ENCODE measurements around the gene BTBD19.
"Not testable (repeated sequence)": the region's sequence is repeated elsewhere in the genome, so short reads cannot be mapped to it uniquely, and the experiment has no call there.

BTBD19 gene

DNA sequence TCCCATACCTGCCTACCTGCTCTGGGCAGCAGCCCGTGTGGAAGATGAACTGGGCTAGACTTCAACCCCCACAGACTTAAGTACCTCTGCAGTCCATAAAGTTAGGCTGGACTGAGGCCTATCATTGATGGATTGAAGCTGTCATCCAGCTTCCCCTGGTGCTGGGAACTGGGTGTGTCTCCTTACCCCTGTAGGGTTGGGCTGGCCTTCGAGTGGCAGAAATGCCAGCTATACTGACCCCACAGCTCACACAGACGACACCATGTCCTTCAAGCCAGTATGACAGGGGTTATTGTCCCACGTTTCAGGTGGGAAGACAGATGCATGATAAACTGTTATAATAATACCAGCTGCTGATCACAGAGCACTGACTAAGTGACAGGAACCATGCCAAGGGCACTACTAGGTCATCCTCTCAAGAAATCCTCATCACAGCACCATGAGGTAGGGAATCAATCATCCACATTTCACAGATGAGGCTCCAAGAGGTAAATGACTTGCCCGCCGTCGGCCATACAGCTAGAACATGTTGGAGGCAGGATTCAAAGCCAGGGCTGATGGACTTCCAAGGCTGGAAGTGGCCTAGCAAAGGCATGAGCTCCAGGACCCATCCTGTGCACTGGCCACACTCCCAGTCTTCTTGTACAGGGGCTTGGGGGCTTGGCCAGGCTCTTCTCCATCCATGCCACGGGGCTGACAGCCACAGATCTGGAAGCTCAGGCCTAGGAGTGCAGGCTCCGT, 20.0 kb upstream of the BTBD19 start, which contains the start of gene BEST4:
Gene BEST4 (minus strand): TSS at position 51 of the 741 bp plus-strand sequence. CDS start 465 bp downstream, outside the sequence.
- FAIRE-seq = no peak

DNA sequence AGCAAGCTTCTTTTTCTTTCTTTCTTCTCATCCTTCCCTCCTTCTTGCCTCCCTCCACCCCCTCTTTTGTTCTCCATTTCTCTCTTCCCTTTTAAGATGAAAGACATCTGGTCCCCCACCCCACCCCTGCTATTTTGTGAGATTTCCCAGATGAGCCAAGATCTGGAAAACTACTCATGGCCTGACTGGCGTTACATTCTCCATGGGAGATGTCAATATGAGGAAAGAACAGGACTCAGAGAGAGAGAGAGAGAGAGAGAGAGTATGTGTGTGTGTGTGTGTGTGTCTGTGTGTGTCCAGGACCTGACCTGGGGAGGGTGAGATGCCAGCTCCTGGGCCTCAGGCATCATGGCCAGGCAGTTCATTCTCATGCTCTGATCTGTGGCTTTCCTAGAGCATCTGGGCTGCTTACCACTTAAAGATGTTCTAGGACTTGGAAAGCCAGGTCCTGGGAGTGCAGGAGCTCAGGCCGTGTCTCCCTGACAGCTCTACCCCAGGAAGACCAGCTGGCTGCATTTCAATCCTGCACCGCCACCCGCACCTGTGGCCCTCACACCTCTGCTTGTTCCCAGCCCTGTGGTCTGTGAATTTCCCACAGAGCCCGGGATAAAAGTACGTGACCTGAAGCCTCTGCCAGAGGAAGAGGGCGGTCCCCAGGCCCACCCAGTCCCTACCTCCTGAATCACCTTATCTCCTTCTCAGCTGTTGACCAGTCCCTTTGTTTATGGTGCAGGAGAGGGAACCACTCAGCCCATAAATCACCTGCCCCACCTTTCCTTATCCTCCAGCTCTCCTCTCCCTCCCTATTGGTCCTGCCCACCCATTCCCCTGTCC, 17.1 kb upstream of the BTBD19 start:
- FAIRE-seq = no peak

DNA sequence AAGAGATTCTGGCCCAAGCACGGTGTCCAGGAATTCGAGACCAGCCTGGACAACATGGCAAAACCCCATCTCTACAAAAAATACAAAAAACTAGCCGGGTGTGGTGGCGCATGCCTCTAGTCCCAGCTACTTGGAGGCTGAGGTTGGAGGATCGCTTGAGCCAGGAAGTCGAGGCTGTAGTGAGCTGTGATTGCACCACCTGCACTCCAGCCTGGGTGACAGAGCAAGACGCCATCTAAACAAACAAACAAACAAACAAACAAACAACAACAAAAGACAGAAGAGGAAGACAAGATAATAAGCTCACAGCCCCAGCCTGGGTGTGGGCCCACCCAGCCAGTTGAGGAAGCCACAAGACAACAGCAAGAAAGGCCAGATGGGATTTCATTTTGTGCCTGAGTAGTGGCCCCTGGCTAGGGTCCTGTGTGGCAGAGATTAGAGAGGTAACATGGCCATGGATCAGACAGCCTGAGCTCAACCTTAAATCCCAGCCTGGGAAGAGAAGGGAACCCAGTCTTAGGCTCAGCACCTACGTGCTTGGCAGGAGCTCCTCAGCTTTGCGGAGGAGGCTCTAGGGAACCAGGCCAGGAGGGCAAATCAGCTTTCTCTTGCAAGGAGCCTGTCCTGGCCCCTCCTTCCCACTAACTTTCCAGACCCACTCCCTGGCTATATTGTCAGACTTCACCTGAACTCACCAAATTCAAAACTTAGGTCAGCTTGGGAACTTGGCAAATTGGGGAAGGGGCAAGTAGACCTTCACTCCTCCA, 15.4 kb upstream of the BTBD19 start:
- FAIRE-seq = no peak

DNA sequence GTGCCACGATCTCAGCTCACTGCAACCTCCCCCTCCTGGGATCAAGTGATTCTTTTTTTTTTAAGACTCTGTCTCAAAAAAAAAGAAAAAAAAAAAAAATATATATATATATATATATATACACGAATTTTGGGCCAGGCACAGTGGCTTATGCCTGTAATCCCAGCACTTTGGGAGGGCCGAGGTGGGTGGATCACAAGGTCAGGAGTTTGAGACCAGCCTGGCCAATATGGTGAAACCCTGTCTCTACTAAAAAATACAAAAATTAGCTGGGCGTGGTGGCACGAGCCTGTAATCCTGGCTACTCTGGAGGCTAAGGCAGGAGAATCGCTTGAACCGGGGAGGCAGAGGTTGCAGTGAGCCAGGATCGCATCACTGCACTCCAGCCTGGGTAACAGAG, 10.4 kb upstream of the BTBD19 start:
- FAIRE-seq = not testable (repeated sequence)

DNA sequence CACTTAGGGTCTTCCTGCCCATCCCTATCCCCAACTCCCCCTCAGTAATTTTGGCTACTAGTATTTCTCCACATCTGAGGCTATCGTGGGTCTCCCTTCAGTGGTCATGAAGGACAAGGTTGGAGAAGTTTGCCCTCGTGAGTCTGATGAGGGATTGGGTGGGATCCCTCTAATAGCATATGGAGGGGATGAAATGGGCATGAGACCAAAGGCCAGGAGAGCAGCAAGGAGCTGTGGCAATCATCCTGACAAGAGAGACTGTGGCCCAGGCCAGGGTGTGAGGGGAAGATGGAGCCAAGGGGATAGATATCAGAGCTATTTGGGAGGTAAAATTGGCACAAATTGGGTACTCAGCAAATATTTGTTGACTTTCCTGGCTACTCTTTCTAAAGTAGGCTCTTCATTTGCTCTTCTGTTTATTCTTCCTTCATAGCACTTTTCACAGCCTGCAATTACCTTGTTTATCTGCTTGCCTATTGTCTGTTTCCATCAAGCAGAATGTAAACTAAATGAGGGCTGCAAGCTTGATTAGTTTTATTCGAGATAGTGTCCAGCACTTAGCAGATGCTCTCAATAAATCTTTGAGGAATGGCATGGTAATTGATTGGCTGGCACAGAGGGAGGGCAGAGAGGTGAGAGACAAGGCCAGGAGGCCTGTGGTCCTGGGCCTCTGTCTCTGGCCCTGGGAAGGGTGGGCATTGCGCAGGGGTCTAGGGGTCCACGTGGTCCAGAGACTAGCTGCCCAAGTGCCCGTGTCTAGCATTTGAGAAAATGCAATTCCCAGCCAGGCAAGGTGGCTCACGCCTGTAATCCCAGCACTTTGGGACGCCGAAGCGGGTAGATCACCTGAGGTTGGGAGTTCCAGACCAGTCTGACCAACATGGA, 9.6 kb upstream of the BTBD19 start:
- no peak for FAIRE-seq

DNA sequence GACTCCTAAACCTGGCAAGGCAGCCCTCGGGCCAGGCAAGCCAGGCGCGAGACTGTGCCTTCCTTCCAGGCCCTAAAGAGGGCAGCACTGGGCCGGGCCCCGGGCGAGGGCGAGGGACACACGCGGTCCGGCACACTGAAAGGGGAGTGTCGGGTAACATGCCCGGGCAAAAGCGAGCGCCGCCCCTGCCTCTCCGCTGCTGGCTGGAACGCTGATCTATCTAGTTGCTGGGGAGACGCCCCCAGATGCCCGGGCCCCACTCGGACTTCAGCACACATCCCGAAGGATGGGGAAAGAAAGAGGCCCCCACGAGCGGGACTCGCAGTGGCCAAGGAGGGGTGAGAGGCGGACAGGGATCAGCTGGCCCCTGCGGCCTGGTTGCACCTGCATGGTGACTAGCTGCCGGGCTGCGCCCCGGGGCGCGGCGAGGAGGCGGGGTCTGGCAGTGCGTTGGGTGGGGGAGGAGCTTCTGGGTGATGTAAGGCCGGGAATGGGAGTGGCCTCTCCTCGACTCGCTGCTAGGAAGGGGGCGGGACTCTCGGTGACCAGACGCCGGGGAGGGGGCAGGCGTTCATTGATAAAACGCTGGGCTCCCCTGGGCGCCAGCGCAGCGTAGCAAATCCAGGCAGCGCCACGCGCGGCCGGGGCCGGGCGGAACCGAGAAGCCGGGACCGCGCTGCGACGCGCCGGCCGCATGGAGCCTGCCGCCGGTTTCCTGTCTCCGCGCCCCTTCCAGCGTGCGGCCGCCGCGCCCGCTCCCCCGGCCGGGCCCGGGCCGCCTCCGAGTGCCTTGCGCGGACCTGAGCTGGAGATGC, 8.3 kb upstream of the BTBD19 start, which contains the start of gene PLK3:
Gene PLK3 (plus strand): TSS at position 608 of the 815 bp plus-strand sequence. CDS start 87 bp downstream, at position 695.
- FAIRE-seq = peak; percentile 68

DNA sequence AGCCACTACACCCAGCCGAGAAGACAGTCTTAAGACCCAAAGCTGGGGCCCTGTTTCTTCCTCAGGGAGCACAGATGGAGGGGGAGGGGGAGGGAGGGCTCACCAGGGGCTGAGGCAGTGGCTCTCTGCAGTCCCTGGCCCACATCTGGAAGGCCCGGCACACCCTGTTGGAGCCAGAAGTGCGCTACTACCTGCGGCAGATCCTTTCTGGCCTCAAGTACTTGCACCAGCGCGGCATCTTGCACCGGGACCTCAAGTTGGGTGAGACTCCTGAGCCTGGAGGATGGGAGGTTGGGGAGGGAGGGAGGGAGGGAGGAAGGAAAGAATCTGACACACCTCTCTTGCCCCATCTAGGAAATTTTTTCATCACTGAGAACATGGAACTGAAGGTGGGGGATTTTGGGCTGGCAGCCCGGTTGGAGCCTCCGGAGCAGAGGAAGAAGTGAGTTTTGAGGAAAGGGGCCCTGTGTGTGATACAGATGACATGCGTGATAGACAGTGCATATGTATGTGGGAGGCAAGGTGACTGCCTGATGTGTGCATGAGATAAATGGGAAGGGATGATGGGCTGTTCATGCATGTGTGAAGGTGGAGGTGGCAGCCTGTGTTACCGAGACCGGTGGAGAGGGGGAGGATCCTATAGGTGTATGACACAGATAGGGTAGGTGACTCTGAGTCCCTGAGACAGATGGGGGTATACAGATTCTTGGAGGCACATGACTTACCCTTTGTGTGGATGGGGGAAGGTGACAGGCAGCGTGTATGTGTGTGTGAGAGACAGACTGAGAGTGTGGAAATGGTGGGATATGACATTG, 6.6 kb upstream of the BTBD19 start:
- FAIRE-seq = no peak

DNA sequence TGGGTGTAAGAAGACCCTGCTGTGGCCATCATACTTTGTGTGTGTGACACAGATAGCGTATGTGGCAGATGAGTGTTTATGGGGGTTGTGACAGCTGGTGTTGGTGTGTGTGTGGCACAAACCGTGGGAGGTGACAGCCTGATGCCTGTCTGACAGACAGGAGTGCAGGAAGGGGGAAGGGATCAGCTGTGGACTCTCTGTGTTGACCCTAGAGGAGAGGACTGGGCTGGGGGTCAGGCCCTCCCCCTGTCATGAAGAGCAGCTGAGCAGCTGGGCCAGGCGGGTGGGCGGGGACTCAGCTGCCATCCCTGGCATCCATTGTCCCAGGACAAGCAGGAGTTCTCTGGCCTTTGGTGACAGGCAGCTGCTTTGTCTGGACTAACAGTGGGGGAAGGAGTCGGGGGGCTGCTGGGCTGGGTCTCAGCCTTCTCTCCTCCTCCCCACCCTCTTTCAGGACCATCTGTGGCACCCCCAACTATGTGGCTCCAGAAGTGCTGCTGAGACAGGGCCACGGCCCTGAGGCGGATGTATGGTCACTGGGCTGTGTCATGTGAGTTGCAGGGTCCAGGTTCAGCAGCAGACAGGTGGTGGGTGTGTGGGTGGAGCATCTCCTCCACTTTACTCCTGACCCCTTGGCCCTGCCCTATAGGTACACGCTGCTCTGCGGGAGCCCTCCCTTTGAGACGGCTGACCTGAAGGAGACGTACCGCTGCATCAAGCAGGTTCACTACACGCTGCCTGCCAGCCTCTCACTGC, 5.8 kb upstream of the BTBD19 start:
- no peak for FAIRE-seq

DNA sequence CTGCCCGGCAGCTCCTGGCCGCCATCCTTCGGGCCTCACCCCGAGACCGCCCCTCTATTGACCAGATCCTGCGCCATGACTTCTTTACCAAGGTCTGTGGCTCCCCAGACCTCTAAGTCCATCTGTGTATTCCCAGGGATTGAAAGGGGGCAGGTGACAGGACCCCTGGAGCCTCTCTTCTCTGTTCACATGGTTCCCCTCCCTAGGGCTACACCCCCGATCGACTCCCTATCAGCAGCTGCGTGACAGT, 5.3 kb upstream of the BTBD19 start:
- no peak for FAIRE-seq

DNA sequence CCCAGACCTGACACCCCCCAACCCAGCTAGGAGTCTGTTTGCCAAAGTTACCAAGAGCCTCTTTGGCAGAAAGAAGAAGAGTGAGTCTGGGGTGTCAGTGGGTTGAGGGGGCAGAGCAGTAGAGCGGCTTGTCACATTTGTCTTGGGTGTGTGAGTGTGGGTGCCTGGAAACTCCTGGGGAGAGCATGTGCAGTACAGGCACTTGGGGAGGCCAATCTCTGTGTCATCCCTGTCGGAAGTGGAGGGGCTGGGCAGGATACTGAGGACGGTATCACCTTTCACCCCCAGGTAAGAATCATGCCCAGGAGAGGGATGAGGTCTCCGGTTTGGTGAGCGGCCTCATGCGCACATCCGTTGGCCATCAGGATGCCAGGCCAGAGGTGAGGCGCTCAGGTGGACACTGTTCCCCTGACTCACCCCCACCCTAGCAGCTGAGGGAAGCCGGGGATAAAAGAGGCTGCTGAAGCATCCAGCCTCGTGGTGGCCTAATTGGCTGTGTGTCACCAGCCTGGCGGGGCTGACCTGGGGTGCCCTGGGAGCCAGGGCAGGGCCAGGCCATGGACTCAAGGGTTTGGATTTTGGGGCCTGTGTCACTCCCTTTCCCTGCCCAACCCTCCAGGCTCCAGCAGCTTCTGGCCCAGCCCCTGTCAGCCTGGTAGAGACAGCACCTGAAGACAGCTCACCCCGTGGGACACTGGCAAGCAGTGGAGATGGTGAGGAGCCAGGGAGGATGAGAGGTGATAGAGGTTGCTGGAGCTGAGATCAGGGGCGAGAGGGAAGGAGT, 4.8 kb upstream of the BTBD19 start:
- no peak for FAIRE-seq

DNA sequence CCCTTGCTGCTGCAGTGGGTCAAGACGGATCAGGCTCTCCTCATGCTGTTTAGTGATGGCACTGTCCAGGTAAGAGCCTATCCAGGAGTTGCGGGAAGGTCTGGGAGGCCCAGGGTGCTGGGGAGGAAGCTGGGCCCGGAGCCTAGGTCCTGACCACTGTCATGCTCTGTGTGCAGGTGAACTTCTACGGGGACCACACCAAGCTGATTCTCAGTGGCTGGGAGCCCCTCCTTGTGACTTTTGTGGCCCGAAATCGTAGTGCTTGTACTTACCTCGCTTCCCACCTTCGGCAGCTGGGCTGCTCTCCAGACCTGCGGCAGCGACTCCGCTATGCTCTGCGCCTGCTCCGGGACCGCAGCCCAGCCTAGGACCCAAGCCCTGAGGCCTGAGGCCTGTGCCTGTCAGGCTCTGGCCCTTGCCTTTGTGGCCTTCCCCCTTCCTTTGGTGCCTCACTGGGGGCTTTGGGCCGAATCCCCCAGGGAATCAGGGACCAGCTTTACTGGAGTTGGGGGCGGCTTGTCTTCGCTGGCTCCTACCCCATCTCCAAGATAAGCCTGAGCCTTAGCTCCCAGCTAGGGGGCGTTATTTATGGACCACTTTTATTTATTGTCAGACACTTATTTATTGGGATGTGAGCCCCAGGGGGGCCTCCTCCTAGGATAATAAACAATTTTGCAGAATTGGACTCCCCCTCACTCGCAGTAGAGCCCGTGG, 2.9 kb upstream of the BTBD19 start:
- FAIRE-seq = no peak

DNA sequence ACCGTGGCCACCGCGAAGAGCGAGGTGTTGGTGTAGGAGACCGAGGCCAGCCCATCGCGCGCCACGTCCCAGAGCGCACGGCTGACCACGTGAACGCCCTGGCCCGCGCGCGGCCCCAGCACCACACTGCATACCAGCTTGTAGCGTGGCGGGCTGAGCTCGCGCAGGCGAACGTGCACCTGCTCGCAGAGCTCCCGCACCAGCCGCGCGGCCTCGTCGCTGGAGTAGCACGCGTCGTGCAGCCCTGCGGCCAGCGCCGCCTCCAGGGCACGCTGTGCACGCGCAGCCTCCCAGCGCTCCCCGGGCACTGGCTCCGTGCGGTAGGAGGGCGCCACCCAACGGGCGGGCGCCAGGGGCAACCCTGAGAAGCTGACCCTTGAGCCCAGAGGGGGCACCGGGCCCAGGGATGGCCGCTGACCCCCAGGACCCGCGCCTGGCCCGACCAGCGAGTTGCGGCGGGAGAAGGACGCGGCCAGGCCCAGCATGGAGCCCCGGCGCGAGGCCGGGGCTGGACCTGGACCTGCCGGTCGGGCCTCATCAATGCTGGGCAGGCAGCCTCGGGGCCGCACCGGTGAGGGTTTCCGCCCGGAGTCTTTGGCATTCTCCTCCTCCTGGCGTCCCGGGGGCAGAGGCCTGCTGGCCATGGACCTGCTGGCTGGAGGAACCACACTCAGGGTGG, 2.2 kb upstream of the BTBD19 start:
- FAIRE-seq = no peak

DNA sequence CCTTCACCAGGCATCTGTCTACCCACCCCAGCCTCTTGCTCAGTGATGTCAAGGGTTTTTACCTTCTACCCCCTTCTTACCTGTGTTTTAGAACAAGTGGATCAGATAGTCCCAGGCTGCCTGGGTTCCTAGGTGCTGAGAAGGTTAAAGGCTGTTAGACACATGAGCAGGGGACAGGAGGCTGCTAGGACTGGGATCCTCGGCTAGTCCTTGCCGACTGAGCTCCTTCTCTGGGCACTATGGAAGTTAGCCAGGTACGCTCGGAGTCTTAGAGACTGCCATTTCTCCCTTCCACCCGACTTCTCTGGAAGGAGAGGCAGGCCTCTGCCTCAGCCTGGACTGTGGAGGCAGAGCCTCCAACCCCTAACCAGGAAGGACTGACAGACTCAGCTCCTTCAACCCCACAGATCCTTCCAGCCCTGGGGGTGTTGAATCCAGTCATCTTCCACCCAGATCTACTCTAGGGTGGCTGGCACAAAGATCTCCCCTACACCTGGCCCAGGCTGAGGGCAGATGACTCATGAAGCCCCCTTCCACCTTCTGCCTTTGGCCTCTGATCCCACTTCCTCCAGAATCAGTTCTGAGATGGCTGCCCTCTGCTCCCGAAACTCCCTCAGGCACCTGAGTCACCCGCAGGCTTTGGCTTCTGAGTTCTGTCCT, 1.5 kb upstream of the BTBD19 start, which contains the start of gene DYNLT4:
Gene DYNLT4 (minus strand): TSS at position 648 of the 660 bp plus-strand sequence. CDS start 683 bp downstream, outside the sequence.
- no peak for FAIRE-seq

DNA sequence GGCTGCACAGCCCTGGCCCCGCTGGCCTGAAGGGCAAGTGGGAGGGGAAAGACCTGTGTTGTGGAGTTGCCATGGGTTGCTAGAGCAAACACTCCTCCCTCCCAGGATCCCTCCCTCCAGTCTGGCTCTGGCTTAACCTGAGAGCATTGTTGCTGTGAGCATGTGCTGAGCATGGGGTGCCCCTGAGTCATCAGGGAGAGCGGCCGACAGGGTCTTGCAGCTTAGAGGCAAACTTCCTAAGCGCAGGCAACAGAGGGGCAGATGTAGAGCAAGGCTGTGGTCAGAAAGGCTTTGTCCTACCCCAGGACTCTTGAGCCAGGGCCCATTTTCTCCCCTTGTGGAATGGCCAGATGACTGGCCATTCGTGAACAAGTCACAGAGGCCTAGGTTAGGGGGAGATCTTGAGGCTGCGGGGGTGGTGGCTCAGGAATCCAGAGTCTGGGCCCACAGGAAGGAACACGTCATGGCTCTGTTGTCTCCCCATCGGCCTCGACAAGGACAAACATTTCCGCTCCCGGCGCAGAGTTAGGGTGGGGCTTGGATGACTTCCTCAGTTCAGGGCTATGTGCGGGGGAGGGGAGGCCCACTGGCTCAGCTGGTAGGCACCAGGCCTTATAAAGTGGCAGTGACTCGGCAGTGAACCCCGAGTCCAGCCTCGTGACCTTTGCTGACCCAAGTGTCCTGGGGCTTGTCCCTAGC, 810 bp upstream of the BTBD19 start:
- FAIRE-seq = peak; percentile 79

DNA sequence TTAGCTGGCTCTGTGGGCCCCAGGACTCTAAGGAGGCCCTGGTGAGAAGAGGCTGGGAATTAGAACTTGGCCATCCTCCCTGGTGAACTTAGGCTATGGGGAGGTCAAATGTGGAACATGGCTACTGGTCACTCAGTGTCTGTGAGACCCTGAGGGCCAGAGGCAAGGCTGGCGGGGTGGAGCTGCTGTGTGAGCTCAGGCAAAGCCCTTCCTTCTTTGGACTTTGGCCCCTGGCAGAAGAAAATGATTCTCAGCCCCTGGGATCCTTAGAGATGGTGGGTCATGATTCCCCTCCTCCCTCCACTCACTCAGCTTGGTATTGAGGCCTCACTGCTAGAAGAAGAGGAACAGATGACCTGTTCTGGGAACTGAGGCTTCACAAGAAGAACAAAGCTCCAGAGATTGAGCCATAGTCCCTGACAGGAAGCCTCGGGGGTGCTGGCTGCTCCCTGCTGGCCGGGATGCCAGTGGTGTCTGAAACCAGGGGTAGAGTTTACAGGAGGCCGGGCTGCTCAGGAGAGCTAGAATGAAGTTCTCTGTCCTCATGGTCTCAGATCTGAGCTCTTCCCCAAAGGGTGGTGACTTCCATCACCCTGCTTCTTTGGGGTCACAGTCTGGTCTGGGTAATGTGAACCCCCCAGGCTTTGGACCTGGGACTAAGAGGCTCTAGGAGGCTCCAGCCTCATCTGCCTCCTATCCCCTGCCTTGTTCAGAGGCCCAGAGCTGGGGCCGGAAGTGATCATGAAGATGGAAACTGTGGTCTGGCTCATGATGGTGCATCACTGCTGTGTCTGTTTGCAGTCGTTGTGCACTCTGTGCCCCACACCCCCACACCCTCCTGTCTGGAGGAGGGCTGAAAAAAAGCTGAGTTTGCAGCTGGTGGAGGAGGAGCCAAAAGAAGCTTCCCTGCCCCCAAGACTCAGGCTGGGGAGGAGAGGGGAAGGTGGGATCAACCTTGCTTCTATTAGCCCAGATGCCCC, 905 bp downstream of the BTBD19 start:
- no peak for FAIRE-seq
